Keratinocyte (primary cell): ENCODE results near the gene HYAL3.

ENCODE experiments used
- CTCF ChIP-seq, 3 experiments: IDR thresholded peaks in 1 of 3; conservative IDR thresholded peaks in 1 of 3; optimal IDR thresholded peaks in 1 of 3; 2 replicates in 2 of 3; 3 replicates in 1 of 3; pipeline versions ENCODE3 to v1.5.1; 2011; ENCODE audit warnings: low read length in 3 of 3, mild to moderate bottlenecking in 3 of 3, moderate library complexity in 2 of 3, control low read depth in 1 of 3, inconsistent platforms in 1 of 3; ENCODE audit not compliant: insufficient read depth in 2 of 3; ENCODE audit errors: extremely low read depth in 1 of 3
- EZH2 ChIP-seq: IDR thresholded peaks from one replicate; pipeline ENCODE4 v1.6.1; 2012; ENCODE audit warnings: inconsistent platforms, mild to moderate bottlenecking, low read length, moderate library complexity

DNA sequence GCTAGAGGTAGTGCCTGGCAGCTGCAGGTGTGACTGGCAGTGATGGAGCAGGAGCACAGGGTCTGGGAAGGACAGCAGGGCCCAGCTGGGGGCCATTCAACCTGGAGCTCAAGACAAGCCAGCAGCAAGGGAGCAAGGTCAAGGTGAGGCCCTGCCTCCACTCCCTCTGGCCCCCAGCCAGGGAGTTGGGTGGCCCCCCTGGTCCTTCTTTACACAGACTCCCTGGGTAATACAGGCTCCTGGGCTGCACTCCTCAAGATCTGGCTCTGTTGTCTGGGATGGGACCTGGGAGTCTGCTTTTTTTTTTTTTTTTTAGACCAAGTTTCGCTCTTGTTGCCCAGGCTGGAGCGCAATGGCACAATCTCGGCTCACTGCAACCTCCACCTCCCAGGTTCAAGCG, 48.7 kb downstream of the HYAL3 start:
- no peak for TF ChIP-seq CTCF (optimal IDR thresholded peaks at IDR 0.05 in 1 of 3, IDR thresholded peaks at IDR 0.05 in 1 of 3, conservative IDR thresholded peaks at IDR 0.05 in 1 of 3; ENCODE audit: extremely low read depth in 1 of 3, insufficient read depth in 2 of 3, low read length in 3 of 3)
- TF ChIP-seq EZH2: no peak
